Suprapubic skin (tissue), 4 donors: ENCODE results near the gene TFIP11.

Experiments
- EP300 ChIP-seq: sonication (generic); formaldehyde crosslinking; IDR thresholded peaks from one replicate; pipeline ENCODE4 v1.6.1; 2017; ENCODE audit warnings: antibody characterized with exemption
- POLR2A ChIP-seq, 2 donors: fragments of 450-650 bp; IDR thresholded peaks; one replicate each; pipeline ENCODE4 v1.6.1; 2017; ENCODE audit warnings: antibody characterized with exemption in 2 of 2, mild to moderate bottlenecking in 2 of 2, moderate library complexity in 2 of 2
- POLR2AphosphoS5 ChIP-seq, 3 donors: sonication (generic); formaldehyde crosslinking; IDR thresholded peaks; one replicate each; pipeline ENCODE4 v1.6.1; 2017; ENCODE audit warnings: antibody characterized with exemption in 3 of 3
- TF ChIP-seq, protein P1 (sequence below), 2 donors: fragments of 200-600 bp in 1 of 2; fragments of 450-650 bp in 1 of 2; sonication (generic) in 1 of 2; IDR thresholded peaks; one replicate each; pipeline ENCODE4 v1.5.1; 2016 to 2019; ENCODE audit warnings: antibody characterized with exemption in 2 of 2, mild to moderate bottlenecking in 1 of 2, moderate library complexity in 1 of 2

DNA sequence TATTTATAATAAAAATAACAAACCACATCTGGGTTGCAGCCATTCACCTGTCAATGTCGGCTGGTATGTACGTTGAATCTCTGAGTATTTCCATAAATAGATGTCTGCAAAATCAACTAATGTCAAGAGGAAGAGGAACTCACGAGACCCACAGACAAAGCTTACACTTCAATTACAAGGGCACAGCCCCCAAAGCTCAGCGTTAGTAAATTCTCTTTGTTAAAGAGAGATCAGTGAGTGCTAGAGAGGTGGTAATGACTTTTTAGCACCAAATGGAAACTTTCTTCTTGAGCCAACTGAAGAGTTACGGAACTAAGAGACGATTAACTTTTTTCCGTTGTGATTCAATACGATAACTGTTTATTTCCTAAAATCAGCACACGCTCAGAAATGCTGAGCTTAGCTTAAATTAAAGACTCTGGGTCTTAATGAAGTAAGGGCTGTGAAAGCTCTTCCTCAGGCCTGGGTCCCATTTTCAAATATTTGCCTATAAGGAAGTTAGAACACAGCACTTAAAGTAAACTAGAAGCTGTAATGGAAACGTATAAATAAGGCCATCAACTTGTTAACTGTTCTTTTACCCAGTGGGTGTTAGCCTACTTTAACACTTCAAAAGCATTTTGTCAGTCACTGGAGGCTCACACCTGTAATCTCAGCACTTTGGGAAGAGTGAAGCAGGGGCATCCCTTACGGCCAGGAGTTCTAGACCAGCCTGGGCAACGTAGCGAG lies 22.8 kb upstream of the TFIP11 start:
- TF ChIP-seq POLR2AphosphoS5 (IDR thresholded peaks at IDR 0.05) (no peak), POLR2A (IDR thresholded peaks at IDR 0.05) (no peak), EP300 (no peak)
- TF ChIP-seq, protein P1, sequence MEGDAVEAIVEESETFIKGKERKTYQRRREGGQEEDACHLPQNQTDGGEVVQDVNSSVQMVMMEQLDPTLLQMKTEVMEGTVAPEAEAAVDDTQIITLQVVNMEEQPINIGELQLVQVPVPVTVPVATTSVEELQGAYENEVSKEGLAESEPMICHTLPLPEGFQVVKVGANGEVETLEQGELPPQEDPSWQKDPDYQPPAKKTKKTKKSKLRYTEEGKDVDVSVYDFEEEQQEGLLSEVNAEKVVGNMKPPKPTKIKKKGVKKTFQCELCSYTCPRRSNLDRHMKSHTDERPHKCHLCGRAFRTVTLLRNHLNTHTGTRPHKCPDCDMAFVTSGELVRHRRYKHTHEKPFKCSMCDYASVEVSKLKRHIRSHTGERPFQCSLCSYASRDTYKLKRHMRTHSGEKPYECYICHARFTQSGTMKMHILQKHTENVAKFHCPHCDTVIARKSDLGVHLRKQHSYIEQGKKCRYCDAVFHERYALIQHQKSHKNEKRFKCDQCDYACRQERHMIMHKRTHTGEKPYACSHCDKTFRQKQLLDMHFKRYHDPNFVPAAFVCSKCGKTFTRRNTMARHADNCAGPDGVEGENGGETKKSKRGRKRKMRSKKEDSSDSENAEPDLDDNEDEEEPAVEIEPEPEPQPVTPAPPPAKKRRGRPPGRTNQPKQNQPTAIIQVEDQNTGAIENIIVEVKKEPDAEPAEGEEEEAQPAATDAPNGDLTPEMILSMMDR (IDR thresholded peaks at IDR 0.05), result no peak
